ENCODE results near the gene CAMSAP1.

Gene CAMSAP1

GRCh38 chr9:135788576-135789300 lies 118.6 kb downstream of the CAMSAP1 start:
- DNase-seq = no peak

DNA sequence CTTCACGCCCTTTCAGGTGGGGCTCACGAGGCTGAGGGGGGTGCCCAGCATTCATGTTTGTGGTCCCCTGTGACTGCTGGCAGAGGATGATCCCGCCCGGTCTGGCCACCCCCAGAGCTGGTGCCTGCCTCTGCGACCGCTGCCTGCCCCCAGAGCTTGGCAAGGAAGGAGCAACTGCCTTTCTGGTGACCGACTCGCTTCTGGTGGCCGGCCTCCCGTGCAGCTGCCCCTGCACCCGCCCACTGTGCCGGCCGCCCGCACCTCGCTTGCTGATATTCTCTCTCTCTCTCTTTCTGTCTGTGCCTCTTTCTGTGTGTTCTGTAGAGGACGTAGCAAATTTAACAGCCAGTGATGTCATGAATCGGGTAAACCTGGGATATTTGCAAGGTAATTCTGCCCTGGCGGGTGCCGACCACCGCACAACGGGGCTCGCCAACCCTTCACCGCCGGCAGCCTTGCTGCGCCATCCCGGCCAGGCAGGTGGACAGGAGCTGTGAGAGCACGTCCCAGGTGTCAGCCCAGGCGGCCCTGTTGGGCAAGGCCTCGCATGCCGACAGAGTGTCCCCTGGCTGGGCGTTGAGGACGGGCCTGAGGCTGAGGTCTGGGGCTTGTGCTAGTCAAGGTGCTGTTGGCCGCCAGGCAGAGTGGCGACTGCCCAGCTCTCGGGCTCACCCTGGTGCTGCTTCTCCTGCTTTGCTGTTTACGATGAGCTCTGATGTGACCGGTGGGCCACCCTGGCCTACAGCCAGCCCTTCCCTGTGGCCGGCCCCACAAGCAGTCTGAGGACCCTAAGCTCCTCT lies 119.4 kb downstream of the CAMSAP1 start:
- no peak for DNase-seq

GRCh38 chr9:135787317-135787716 lies 120.0 kb downstream of the CAMSAP1 start:
- no peak for DNase-seq

DNA sequence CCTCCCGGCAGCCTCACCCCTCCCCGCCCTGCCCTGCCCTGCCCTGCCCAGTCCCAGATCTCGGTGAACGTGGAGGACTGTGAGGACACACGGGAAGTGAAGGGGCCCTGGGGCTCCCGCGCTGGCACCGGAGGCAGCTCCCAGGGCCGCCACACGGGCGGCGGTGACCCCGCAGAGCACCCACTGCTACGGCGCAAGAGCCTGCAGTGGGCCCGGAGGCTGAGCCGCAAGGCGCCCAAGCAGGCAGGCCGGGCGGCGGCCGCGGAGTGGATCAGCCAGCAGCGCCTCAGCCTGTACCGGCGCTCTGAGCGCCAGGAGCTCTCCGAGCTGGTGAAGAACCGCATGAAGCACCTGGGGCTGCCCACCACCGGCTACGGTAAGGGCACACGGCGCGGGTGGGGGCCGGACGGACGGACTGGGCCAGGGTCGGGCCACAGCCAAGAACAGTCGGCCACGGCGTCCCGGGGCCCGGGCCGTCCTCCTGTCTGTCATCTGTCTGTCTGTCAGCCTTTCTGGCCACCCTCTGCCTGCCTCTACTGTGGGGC lies 121.1 kb downstream of the CAMSAP1 start:
- DNase-seq = no peak

DNA sequence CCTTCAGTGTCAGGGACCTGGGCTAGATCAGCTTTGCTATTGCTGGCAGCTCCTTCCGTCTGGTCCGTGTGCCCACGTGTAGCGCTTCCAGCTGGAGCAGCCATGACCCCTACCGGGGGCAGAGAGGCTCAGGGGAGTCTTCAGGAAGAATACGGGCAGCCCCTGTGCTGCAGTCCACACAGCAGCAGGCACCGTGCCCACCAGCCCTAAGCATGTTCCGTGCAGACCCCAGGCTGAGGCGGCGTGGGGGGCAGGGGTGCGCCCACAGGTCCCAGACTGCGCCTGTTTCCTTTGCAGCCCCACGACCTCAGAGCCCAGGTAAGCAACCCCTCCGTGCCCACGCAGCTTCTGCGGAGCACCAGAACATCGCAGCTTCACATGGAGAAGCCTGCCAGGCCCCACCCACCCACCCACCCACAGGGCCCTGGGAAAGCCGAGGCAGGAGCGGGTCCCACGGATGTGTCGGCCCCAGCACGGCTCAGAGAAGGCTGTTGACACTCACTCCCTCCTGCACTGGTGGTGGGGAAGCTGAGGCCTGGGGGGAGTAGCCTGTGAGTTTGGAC lies 122.3 kb downstream of the CAMSAP1 start:
- no peak for DNase-seq

GRCh38 chr9:135783540-135784245 lies 123.7 kb downstream of the CAMSAP1 start:
- no peak for DNase-seq

DNA sequence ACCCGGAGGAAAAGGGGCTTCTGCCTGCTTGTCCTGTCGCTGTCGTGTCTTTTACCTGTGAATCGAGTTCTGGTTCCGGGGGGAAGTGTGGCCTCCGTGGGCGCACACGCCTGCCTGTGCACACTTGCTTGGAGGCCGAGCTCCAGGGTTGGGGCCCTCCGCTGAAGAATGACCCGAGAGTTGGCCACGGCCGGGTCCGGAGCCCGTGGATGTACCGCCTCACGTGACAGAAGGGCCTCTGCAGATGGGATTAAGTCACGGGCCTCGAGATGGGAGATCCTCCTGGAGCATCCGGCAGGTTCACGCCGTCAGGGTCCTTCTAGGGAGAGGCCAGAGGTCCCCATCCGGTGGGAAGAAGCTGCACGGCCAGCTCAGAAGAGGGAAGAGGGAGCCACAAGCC lies 124.4 kb downstream of the CAMSAP1 start:
- DNase-seq = no peak

- DNase-seq = no peak
Measured at GRCh38 chr9:135780626-135781025, 126.7 kb downstream of the CAMSAP1 start.

DNA sequence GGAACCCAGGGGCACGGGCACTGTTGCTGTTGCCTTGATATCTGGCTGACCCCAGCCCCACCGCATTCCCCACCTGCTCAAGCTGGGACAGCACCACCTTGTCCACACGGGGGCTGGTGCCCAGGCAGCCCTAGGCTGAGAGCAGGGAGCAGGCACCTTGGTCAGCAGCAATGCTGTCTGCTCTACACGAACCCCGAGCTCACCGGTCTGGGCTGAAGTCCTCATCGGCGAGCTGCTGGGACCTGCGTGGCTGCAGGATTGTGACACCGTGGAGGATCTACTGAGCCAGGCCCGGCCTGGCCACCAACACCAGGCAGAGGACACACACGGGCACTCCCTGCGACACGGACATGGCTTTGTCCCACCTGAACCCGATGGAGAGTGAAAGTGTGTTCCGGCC lies 127.3 kb downstream of the CAMSAP1 start:
- DNase-seq = no peak

DNA sequence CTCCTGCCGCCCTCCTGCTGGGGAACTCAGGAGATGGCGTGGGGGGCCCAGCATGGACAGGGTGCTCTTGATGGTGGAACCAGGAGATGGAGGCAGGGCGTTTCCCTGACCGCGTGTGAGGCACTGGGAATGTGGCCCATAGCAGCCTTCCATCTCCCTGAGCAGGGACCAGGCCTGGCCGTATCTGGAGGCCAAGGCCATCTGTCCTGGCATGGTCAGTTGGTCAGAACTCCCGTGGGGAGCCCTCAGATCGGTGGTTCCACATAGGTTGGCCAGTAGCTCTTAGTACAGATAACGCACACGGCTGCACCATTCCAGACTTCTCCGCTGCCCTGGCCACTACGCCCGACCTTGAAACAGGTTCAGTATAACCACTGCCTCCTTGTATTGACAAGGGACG lies 127.8 kb downstream of the CAMSAP1 start:
- DNase-seq = no peak

GRCh38 chr9:135778421-135778820 lies 128.9 kb downstream of the CAMSAP1 start:
- no peak for DNase-seq

DNA sequence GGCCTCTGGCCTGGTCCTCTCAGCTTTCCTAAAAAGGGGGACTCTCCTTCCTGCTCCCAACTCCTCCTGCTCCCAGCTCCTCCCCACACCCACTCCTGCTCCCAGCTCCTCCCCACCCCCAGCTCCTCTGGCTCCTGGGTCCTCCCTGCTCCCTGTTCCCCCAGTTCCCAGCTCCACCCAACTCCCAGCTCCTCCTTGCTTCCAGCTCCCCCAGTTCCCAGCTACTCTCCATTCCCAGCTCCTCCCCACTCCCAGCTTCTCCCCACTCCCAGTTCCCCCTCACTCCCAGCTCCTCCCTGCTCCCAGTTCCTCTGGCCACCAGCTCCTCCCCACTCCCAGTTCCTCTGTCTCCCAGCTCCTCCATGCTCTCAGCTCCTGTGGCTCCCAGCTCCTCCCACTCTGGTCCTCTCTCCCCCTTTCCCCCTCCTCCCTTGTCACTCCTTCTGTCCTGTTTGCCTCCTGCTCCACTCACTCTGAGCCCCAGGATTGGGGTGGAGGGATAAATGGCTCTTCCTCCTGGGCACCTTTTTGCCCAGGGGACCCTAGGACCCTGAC lies 129.6 kb downstream of the CAMSAP1 start:
- DNase-seq = no peak

DNA sequence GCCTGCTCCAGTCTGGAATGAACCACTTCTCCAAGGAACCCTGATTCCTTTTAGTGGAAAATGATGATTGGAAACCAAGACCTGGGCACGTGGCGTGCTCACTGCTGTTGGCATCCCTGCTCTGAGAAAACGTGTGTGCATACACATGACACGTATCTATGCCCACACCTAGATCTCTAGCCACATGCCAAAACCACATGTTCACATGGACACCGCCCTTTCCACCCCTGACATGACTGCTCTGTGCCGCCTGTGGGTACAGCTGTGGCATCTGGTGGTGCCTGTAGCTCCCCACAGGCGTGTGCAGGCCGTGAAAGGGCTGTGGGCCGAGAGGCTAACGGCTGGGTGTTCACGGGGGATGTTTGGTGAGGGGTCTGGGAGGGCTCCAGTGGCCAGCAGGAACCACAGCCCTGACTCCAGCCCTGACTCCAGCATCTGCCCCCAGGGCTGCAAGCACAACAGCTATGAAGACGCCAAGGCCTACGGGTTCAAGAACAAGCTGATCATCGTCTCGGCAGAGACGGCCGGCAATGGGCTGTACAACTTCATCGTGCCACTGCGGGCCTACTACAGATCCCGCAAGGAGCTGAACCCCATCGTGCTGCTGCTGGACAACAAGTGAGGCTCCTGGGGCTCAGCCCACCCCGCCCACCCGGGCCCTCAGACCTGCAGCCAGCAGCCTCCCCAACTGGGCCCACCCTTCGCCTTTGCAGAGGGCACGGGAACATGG lies 130.3 kb downstream of the CAMSAP1 start:
- no peak for DNase-seq

GRCh38 chr9:135775911-135776310 lies 131.4 kb downstream of the CAMSAP1 start:
- no peak for DNase-seq

DNA sequence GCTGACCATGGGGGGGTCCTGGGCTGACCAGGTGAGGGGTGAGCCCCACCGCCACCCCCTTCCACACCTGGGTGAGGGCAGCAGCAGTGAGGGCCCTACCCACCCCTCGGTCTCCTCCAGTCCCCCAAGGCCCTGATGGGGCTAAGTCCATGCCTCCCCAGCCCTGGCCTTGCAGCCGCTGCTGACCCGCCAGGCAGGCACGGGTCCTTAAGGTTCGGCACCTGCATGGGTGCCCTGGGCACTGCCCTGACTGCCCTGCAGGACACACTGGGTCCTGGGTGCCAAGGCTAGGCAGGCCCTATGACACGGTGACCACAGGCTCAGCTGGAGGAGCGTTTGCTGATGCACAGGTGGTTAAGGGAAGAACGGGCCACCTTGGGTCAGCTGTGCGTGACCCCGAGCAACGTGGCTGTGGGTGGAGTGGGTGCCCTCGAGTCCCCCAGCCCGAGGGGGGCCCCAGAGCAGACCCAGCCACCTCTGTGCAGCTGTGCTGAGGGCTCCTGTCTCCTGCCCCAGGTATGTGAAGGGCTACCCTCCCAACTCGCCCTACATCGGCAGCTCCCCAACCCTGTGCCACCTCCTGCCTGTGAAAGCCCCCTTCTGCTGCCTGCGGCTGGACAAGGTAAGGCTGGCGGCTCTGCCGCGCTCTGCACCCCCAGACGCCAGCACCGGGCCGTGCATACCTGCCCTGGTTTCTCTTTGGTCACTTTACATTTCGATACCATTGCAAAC lies 132.4 kb downstream of the CAMSAP1 start:
- DNase-seq = no peak

GRCh38 chr9:135774239-135774747 lies 133.1 kb downstream of the CAMSAP1 start:
- no peak for DNase-seq

DNA sequence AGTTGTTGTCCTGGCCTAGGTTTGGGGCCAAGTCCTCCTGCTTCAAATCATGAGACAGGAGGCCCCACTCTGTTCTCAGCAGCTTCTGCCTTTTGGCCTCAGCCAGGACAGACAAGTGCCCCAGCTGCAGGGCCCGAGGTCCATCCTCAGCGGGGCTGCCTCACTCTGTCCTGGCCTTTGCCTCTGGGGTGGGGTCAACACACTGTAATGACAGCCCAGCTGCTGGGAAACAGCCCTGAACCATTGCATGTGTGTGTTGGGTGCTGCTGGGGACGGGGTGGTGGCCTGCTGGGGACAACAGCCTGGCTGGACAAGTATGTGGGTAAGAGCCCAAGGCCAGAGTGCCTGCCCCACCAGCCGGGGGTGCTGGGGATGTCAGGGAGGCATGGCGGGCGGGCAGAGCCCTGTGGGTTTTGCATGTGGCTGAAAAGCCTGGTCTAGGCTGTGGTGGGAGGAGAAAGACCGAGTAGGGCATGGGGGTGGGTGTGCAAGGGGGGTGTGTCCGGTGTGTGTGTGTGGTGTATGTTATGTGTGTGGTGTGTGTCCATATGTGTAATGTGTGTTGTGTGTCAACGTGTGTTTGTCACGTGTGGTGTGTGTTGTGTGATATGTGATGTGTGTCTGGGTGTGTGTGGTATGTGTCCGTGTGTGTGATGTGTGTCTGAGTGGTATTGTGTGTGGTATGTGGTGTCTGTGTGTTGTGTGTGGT lies 133.7 kb downstream of the CAMSAP1 start:
- no peak for DNase-seq

DNA sequence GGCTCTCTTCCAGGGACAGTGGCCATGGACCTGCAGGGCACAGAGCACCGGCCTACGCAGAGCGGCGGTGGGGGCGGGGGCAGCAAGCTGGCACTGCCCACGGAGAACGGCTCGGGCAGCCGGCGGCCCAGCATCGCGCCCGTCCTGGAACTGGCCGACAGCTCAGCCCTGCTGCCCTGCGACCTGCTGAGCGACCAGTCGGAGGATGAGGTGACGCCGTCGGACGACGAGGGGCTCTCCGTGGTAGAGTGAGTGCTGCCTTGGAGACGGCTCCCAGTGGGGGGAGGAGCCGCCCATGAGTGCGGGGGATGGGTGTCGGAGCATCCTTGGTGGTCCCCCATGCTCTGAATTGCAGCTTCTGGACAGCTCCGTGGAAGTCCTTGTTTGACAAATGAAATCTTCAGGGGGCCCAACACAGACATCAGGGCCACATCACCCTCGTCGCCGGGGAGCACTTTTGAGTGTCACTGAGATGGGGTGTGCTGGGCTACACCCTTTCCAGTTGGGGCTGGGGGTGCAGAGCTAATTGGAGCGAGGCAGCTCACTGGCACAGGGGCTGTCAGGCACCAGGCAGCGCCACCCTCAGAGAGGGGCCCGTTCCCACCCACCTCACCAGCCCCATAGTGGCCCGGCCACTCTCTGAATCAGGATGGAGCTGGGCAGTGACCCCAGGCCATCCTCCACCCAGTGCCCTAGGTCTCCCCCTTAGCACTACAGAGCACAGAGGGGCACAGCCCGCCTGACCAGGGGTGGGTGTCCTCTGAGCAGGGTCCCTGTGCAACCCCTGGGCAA lies 134.4 kb downstream of the CAMSAP1 start:
- DNase-seq = no peak

GRCh38 chr9:135772056-135772646 lies 135.2 kb downstream of the CAMSAP1 start:
- no peak for DNase-seq

All from NCI-H1694 (cell line).